HG03108 (cell line): ENCODE data around the gene STPG2.
"Not testable (repeated sequence)": the region's sequence is repeated elsewhere in the genome, so short reads cannot be mapped to it uniquely, and the experiment has no call there.

ENCODE experiments used
- ATAC-seq: cut with Tn5 transposase; IDR thresholded peaks from one replicate; pipeline ENCODE4 v1.9.1; 2021; ENCODE audit warnings: moderate library complexity; ENCODE audit not compliant: unreplicated experiment

Gene STPG2

GRCh38 chr4:97646997-97647396, 496.3 kb downstream of the STPG2 start:
- ATAC-seq, result no peak

- no peak for ATAC-seq
These were observed 498.0 kb downstream of the STPG2 start for GRCh38 chr4:97645071-97645821.

GRCh38 chr4:97643179-97643578, 500.1 kb downstream of the STPG2 start:
- ATAC-seq, result no peak

GRCh38 chr4:97639961-97640360, 503.3 kb downstream of the STPG2 start:
- ATAC-seq, result no peak

- ATAC-seq, result not testable (repeated sequence)
These were observed 509.4 kb downstream of the STPG2 start for GRCh38 chr4:97633831-97634230.

GRCh38 chr4:97627750-97628149, 515.5 kb downstream of the STPG2 start:
- no peak for ATAC-seq

GRCh38 chr4:97624204-97624603, 519.1 kb downstream of the STPG2 start:
- no peak for ATAC-seq

GRCh38 chr4:97605932-97606331, 537.3 kb downstream of the STPG2 start:
- no peak for ATAC-seq

GRCh38 chr4:97593248-97593647, 550.0 kb downstream of the STPG2 start:
- no peak for ATAC-seq

GRCh38 chr4:97590266-97590665, 553.0 kb downstream of the STPG2 start:
- no peak for ATAC-seq

- no peak for ATAC-seq
These were observed 553.6 kb downstream of the STPG2 start for GRCh38 chr4:97589481-97590196.

- no peak for ATAC-seq
These were observed 555.4 kb downstream of the STPG2 start for GRCh38 chr4:97587912-97588311.

GRCh38 chr4:97585274-97585673, 558.0 kb downstream of the STPG2 start:
- no peak for ATAC-seq

- ATAC-seq, result no peak
These were observed 560.4 kb downstream of the STPG2 start for GRCh38 chr4:97582890-97583289.

GRCh38 chr4:97577004-97577403, 566.3 kb downstream of the STPG2 start:
- no peak for ATAC-seq

GRCh38 chr4:97560009-97560408, 583.3 kb downstream of the STPG2 start:
- ATAC-seq, result no peak

- ATAC-seq, result no peak
These were observed 585.0 kb downstream of the STPG2 start for GRCh38 chr4:97558204-97558778.

GRCh38 chr4:97550637-97551036, 592.6 kb downstream of the STPG2 start:
- ATAC-seq, result not testable (repeated sequence)

- ATAC-seq, result no peak
These were observed 594.2 kb downstream of the STPG2 start for GRCh38 chr4:97548943-97549583.

GRCh38 chr4:97548186-97548585, 595.1 kb downstream of the STPG2 start:
- ATAC-seq, result no peak

- ATAC-seq, result no peak
These were observed 611.9 kb downstream of the STPG2 start for GRCh38 chr4:97531351-97531750.

- ATAC-seq, result no peak
These were observed 612.6 kb downstream of the STPG2 start for GRCh38 chr4:97530676-97531075.
